GM10266 (cell line): ENCODE results near the gene LONRF2.
"Not testable (repeated sequence)": the region's sequence is repeated elsewhere in the genome, so short reads cannot be mapped to it uniquely, and the experiment has no call there.

Experiments used
- DNase-seq: peaks from one replicate; pipeline ENCODE4 v3.0.0; 2012; ENCODE audit errors: extremely low spot score
- TF ChIP-seq, protein P1 (sequence below): IDR thresholded peaks from 2 replicates; pipeline ENCODE4 v1.5.1; 2012; ENCODE audit warnings: mild to moderate bottlenecking, low read depth; ENCODE audit not compliant: control insufficient read depth, insufficient read depth; ENCODE audit errors: missing control alignments

Gene LONRF2

DNA sequence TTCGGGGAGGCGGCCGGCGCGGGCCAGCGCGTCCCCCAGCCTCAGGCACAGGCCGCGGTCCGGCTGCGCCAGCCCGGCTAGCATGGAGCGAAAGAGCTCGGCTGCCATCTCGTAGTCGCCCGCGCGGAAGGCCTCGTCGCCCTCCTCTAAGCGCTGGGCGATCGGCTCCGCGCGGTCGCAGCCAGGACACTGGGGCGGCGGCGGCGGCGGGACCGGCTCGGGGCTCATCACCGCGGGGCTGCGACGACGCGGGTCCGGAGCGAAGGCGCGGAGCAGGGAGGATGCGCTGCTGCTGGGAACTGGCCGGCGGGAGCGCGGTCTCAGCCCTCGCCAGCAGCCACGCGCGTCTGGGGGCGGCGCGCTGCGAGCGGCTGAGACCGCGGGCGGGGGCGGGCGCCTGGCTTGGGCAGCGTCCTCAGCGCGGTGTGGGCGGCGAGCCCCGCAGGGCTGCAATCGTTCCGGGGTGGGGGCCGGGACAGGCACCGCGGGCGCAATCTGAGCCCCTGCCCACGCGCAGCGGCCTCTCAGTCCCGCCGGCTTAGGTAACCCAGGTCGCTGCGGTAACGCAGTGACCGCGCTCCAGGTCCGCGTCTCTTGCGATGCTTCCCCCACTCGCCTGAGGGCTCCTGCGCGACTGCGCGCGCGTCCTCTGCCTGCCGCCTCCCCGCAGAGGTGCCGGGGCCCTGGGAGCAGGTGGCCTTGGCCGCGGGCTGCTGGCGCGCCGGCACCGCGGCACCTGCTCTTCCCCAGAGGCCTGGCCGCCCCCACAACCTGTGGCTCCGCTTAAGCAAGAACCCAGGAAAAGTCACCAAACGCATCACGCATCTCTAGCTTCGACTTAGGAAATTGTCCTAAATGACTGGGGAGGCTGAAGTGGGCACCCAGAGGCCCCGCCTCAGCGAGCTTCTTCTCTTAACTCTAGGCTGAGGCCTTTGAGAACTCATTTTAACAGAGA lies at the start of gene LONRF2:
TSS of gene LONRF2 (minus strand) at position 636 of the 955 bp plus-strand sequence. CDS start at position 228, 408 bp downstream.
- peak; percentile 46 for DNase-seq

DNA sequence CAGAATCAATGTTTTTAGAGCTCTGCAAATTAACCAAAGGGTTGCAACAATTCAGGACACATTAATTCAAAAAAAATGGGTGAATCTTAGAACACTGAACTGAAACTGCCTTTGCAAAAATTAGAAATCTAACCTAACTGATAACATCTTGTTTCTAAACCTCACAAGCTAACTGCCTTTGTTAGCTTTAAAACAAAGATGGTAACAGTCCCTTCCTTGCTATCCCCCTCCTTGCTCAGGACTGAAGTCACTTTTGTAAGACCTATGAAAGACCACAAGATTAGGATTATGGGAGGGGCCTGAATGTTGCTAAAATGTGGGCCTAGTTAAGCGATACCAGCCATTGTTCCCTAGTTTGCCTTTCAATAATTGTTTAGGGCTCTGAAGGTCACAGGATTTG lies 44.9 kb upstream of the LONRF2 start:
- TF ChIP-seq, protein P1, sequence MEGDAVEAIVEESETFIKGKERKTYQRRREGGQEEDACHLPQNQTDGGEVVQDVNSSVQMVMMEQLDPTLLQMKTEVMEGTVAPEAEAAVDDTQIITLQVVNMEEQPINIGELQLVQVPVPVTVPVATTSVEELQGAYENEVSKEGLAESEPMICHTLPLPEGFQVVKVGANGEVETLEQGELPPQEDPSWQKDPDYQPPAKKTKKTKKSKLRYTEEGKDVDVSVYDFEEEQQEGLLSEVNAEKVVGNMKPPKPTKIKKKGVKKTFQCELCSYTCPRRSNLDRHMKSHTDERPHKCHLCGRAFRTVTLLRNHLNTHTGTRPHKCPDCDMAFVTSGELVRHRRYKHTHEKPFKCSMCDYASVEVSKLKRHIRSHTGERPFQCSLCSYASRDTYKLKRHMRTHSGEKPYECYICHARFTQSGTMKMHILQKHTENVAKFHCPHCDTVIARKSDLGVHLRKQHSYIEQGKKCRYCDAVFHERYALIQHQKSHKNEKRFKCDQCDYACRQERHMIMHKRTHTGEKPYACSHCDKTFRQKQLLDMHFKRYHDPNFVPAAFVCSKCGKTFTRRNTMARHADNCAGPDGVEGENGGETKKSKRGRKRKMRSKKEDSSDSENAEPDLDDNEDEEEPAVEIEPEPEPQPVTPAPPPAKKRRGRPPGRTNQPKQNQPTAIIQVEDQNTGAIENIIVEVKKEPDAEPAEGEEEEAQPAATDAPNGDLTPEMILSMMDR: no peak
- DNase-seq: no peak

More for the DNA sequence above, at the start of gene LONRF2:
- TF ChIP-seq, protein P1: no peak

DNA sequence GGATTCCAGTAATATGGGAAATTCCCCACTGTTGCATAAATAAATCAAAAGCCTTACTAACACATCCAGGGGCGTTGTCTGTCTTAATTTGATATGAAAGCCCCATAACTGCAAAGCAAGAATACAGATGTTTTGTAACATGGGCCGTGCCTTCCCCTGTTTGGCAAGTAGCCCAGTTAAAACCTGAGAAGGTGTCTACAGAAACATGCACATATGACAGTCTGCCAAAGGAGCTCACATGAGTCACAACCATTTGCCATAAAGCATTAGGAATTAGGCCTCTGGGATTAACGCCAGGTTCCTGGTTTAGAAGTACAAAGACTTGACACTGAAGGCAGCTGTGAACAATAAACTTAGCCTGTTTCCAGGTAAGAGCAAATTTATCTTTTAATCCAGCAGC lies 43.1 kb upstream of the LONRF2 start:
- no peak for DNase-seq

DNA sequence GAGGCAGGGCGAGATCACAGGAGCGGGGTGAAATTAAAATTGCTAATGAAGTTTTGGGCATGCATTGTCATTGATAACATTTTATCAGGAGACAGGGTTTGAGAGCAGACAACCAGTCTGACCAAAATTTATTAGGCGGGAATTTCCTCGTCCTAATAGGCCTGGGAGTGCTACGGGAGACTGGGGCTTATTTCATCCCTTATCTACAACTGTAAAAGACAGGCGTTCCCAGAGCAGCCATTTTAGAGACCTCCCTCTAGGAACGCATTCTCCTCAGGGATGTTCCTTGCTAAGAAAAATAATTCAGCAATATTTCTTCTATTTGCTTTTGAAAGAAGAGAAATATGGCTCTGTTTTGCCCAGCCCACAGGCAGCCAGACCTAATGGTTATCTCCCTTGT lies 40.0 kb upstream of the LONRF2 start:
- not testable (repeated sequence) for DNase-seq

More for the DNA sequence above, 43.1 kb upstream of the LONRF2 start:
- TF ChIP-seq, protein P1: no peak

DNA sequence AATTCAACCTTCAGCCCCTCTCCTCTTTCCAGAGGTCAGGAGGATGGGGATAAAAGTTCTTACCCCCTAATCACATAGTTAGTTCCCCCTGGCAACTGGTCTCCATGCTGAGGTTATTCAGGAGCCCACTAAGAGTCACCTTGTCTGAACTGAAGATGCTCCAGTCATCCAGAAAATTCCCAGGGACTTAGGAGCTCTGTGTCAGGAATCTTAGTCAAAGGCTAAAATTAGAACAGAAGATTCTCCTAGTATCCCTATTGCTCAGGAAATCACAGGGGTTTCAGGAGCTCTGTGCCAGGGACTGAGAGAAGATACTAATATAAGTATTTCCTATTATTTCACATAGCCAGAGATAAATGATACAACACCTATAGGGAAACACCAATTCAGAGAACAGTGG lies 37.3 kb upstream of the LONRF2 start:
- TF ChIP-seq, protein P1: no peak
- DNase-seq: no peak

DNA sequence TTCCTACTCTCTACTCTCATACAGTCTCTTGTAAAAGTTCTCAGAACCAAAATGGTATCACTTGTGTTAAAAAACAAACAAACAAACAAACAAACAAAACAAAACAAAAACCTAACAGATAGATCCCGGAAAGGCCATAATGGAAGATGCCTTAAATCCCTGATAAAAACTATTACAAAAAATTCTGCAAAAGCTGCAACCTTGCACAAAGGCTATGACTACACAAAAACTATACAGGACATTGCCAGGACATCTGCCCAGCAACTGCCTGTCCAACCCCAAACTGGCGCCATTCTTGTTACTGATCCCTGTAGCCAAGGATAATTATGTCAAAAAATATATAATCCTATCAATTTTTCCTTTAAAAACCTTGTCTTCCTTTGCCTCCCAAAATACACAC lies 36.3 kb upstream of the LONRF2 start:
- TF ChIP-seq, protein P1: no peak
- DNase-seq: no peak

DNA sequence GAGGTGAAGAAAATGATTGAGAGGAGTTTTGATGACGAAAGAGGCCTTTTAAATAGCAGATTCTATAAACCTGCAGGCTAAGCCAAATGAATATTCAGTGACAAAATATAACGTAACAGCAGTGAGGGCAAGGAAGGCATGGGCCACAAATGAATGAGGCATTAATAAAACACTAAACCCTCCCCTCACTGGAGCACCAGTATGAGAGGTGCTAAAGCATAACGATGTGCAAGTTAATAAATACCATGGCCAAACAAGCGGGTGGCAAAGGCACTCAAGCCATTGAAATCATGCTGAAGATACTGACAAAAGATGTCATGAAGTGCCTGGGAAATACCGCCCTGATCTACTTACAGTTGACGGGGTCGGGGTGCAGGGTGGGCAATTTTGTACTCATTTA lies 30.2 kb upstream of the LONRF2 start:
- no peak for DNase-seq
- TF ChIP-seq, protein P1: no peak
